A673 (cell line): Measurements from ENCODE around the gene TIGAR. TPM values are rescaled to one million over a fixed set of nuclear protein-coding genes. Genes with fewer than 3 reads are reported as not detected.
A peak's percentile ranks its signal among the peaks of the same experiment; 100 is the strongest.

Experiments
- Bru-seq: library from RNA; stranded (reverse); fragments of 400-500 nt; gene quantifications from one replicate; lab custom pipeline; 2021; lab: Mats Ljungman, UMichigan
- BruChase-seq, 2 experiments: library from RNA; stranded (reverse); fragments of 400-500 nt; gene quantifications; one replicate each; lab custom pipeline; 2021; lab: Mats Ljungman, UMichigan
- BruUV-seq: library from RNA; stranded (reverse); fragments of 400-500 nt; replicated peaks from 2 replicates; lab custom pipeline; 2021; lab: Mats Ljungman, UMichigan
- CTCF ChIA-PET: fragments of 300-600 bp; sonication (Branson Sonifier 250); formaldehyde crosslinking; loops from one replicate; lab custom pipeline; 2022; ENCODE audit warnings: antibody characterized with exemption; lab: Charles Lee
- POLR2A ChIA-PET: fragments of 300-600 bp; sonication (Branson Sonifier 250); formaldehyde crosslinking; loops from one replicate; lab custom pipeline; 2022; ENCODE audit warnings: antibody characterized with exemption; ENCODE audit not compliant: low non-redundant PET; lab: Charles Lee
- DNase-seq: peaks from one replicate; pipeline ENCODE4 v3.0.0-alpha.2; 2015; ENCODE audit warnings: low spot score
- H3K27ac ChIP-seq: fragments of 200-600 bp; sonication (generic); 2 replicates; pipeline ENCODE4 v1.5.1; 2016; ENCODE audit warnings: mixed run types, low read depth, mild to moderate bottlenecking, mixed read lengths, antibody characterized with exemption, low read length; ENCODE audit not compliant: poor library complexity, severe bottlenecking
- H3K27me3 ChIP-seq: fragments of 200-600 bp; sonication (generic); replicated peaks from 2 replicates; pipeline ENCODE4 v1.6.1; 2017; ENCODE audit warnings: mixed run types, low read depth, mild to moderate bottlenecking, mixed read lengths, antibody characterized with exemption, low read length; ENCODE audit not compliant: insufficient read depth, poor library complexity
- H3K36me3 ChIP-seq: fragments of 200-600 bp; sonication (generic); 2 replicates; pipeline ENCODE4 v1.6.1; 2016; ENCODE audit warnings: mixed run types, mild to moderate bottlenecking, mixed read lengths, antibody characterized with exemption, low read length; ENCODE audit not compliant: insufficient read depth, poor library complexity, severe bottlenecking
- H3K4me1 ChIP-seq: fragments of 200-600 bp; sonication (generic); 2 replicates; pipeline ENCODE4 v1.6.1; 2017; ENCODE audit warnings: mixed run types, mild to moderate bottlenecking, mixed read lengths, antibody characterized with exemption, low read length; ENCODE audit not compliant: insufficient read depth, poor library complexity, severe bottlenecking
- H3K4me3 ChIP-seq: fragments of 200-600 bp; sonication (generic); 2 replicates; pipeline ENCODE4 v1.5.1; 2016; ENCODE audit warnings: low read depth, mixed run types, mild to moderate bottlenecking, mixed read lengths, low read length; ENCODE audit not compliant: poor library complexity, severe bottlenecking
- H3K9me3 ChIP-seq: fragments of 200-600 bp; sonication (generic); 2 replicates; pipeline ENCODE4 v1.6.1; 2016; ENCODE audit warnings: mixed run types, low read depth, mild to moderate bottlenecking, mixed read lengths, antibody characterized with exemption, low read length; ENCODE audit not compliant: poor library complexity, severe bottlenecking
- EZH2 ChIP-seq: fragments of 200-600 bp; sonication (generic); IDR thresholded peaks from 2 replicates; pipeline ENCODE4 v1.6.1; 2017; ENCODE audit warnings: borderline replicate concordance, low read depth, mild to moderate bottlenecking, mixed read lengths, antibody characterized with exemption, low read length; ENCODE audit not compliant: poor library complexity, severe bottlenecking
- intact Hi-C: fragments of 100-400 bp; cut with micrococcal nuclease; formaldehyde crosslinking; loops from one replicate; pipeline ENCODE4 v1.10.0; 2022; ENCODE audit not compliant: unreplicated experiment
- long read RNA-seq: library from polyadenylated mRNA; stranded (forward); transcript quantifications from one replicate; pipeline ENCODE4 v2.0.0, GENCODE V29; 2022
- total RNA-seq: library from RNA; stranded (reverse); gene quantifications from 2 replicates; pipeline ENCODE4 v1.2.3, GENCODE V29; 2021
- TF ChIP-seq, protein P1 (sequence below): fragments of 300-800, 200-600 bp; sonication (generic); conservative IDR thresholded peaks from 2 replicates; pipeline ENCODE4 v1.5.1; 2017; ENCODE audit warnings: low read depth, mild to moderate bottlenecking, antibody characterized with exemption, low read length, moderate library complexity, mixed read lengths

Gene TIGAR, protein sequence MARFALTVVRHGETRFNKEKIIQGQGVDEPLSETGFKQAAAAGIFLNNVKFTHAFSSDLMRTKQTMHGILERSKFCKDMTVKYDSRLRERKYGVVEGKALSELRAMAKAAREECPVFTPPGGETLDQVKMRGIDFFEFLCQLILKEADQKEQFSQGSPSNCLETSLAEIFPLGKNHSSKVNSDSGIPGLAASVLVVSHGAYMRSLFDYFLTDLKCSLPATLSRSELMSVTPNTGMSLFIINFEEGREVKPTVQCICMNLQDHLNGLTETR
- total RNA-seq (11.6 and 15.5 TPM in 2 replicates), Bru-seq, nascent RNA (percentile 50 among the genes with signal in this experiment), BruChase-seq, experiment 1, labeled RNA remaining after a 2-hour chase (percentile 75 among the genes with signal in this experiment), BruChase-seq, experiment 2, labeled RNA remaining after a 6-hour chase (percentile 73 among the genes with signal in this experiment)
- long read RNA-seq, transcript TIGAR-201 (6 exons, 2,782 nt): major isoform, 17 of 20 reads
- long read RNA-seq, partial matches to known transcripts: 1 of 20 reads
- long read RNA-seq, other reads (novel, unspliced or antisense): 2 of 20 reads

DNA sequence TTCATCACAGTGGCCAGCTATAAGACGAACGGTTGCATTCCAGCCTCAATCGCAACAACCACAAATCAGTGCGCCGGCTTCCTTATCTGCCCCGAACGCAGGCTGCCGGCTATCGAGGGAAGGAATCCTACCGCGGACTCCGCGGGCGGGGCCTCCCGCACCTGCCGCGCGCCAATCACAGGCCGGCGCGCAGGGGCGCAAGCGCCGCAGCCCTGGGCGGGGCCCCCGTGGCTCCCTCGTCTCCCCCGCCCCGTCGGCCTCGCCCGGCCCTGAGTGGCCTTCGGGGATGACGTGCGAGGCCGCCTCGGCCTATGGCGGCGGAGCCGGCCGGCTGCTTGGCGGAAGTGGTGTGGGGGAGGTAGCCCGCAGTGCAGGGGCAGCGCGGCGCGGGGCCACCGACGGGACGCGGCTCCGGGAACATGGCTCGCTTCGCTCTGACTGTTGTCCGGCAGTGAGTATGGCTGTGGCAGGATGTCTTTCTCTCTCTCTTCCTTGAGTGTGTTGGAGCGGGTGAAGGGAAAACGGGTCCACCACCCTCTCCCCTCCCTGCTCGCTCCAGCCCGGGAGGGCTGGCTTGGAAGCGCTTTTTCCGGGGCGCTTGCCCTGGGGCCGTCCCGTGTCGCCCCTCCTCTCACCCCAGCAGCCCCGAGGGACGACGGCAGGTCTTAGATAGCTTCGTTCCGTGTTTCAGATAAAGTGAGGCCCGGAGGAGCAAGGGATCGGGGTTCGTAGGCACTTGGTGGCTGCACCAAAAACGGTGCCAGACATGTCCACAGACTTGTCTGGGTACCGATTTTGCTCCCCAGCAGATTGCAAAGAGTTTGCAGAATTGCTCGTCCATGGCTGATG is at the start of gene TIGAR:
Gene TIGAR (plus strand): TSS at position 361 of the 849 bp plus-strand sequence. CDS start 59 bp downstream, at position 420.
- Histone ChIP-seq H3K4me3 (peak within 1 kb of the TSS; percentile 92), H3K27ac (peak within 1 kb of the TSS; percentile 86), H3K9me3 (no peaks in the 10 kb centered on the region), H3K27me3 (no peaks in the 10 kb centered on the region), H3K4me1 (no peaks in the 10 kb centered on the region), H3K36me3 (no peaks in the 10 kb centered on the region)
- peak; percentile 98 for DNase-seq
- ChIA-PET POLR2A (no interaction called here), CTCF (no interaction called here)
- TF ChIP-seq, protein P1, sequence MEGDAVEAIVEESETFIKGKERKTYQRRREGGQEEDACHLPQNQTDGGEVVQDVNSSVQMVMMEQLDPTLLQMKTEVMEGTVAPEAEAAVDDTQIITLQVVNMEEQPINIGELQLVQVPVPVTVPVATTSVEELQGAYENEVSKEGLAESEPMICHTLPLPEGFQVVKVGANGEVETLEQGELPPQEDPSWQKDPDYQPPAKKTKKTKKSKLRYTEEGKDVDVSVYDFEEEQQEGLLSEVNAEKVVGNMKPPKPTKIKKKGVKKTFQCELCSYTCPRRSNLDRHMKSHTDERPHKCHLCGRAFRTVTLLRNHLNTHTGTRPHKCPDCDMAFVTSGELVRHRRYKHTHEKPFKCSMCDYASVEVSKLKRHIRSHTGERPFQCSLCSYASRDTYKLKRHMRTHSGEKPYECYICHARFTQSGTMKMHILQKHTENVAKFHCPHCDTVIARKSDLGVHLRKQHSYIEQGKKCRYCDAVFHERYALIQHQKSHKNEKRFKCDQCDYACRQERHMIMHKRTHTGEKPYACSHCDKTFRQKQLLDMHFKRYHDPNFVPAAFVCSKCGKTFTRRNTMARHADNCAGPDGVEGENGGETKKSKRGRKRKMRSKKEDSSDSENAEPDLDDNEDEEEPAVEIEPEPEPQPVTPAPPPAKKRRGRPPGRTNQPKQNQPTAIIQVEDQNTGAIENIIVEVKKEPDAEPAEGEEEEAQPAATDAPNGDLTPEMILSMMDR: no peak
- TF ChIP-seq EZH2: no peak
- intact Hi-C loops: no loop called here
- TSS peak; percentile 70 for BruUV-seq

DNA sequence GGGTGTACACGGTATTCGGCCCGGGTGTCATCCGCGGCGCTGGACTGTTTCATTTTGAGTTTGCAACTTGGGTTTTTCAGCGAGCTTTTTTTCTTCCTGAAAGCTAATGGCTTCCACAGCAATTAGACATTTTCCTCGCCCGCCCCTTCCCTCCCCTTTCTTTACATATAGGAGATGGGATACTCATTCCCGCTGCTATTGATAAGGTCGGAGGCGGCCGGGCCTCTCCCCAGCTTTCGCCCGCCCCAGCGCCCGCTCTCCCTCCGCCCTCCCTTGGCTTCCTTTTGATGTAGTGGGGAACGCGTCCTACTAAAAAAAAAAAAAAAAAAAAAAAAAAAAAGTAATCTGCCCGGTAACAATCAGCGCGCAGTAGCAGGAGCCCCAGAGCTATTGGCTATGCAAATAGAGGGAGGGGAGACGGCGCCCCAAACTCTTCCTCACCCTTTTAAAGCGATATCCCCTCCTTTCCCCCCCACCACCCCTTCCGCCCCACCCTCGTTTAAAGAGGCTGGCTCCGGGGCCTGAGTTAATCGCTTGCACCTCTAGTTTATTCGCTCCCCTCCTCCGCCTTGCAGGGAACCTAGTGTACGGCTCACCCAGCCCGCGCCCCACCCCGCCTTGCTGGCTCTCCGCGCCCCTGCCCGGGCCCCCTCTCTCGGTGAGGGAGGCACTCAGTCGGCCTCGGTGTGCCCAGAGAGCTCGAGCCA is 49.1 kb upstream of the TIGAR start:
- Histone ChIP-seq H3K9me3 (no peaks in the 10 kb centered on the region), H3K27ac (no peak overlapping the region), H3K36me3 (no peaks in the 10 kb centered on the region), H3K27me3 (peaks cover 100% of the 10 kb centered on the region), H3K4me3 (peak overlapping the region; percentile 19), H3K4me1 (peaks cover 26% of the 10 kb centered on the region)
- BruUV-seq: no TSS peak
- TF ChIP-seq, protein P1: no peak
- TF ChIP-seq EZH2: peak; percentile 76
- intact Hi-C loops: no loop called here
- ChIA-PET CTCF (no interaction called here), POLR2A (no interaction called here)
- peak; percentile 41 for DNase-seq
